Endothelial cell of umbilical vein (primary cell): ENCODE results near the gene ZFPM1. TPM values are rescaled to one million over a fixed set of nuclear protein-coding genes. Genes with fewer than 3 reads are reported as not detected.

ENCODE experiments used
- BruUV-seq: library from RNA; stranded (reverse); fragments of 400-500 nt; replicated peaks from 2 replicates; lab custom pipeline; 2021; lab: Mats Ljungman, UMichigan
- CTCF ChIA-PET: fragments of 300-600, 350-600 bp; sonication (Branson Sonifier 250); formaldehyde crosslinking; loops from one replicate; lab custom pipeline; 2021; ENCODE audit warnings: antibody characterized with exemption, inconsistent platforms; lab: Charles Lee
- POLR2A ChIA-PET: fragments of 300-600, 350-600 bp; sonication (Branson Sonifier 250); formaldehyde crosslinking; loops from one replicate; lab custom pipeline; 2021; ENCODE audit warnings: antibody characterized with exemption, inconsistent platforms; lab: Charles Lee
- DNase-seq: peaks from one replicate; pipeline ENCODE4 v3.0.0-alpha.2; 2011; ENCODE audit warnings: low read depth, low spot score
- FAIRE-seq: peaks from 2 replicates; lab custom pipeline; 2011; peaks lifted over from hg19 to GRCh38; lab: Jason Lieb, UNC
- H2AFZ ChIP-seq: 2 replicates; pipeline ENCODE4 v1.6.0; 2012; ENCODE audit warnings: low read depth, low read length, control low read depth, inconsistent platforms
- H3K27ac ChIP-seq: 2 replicates; pipeline ENCODE4 v1.5.1; 2011; ENCODE audit warnings: low read depth, mild to moderate bottlenecking, control low read depth, low read length, moderate library complexity; ENCODE audit not compliant: insufficient read depth
- H3K27me3 ChIP-seq, 2 experiments: 2 replicates each; pipeline versions ENCODE4 v1.6.0 to v1.6.1; 2011; ENCODE audit warnings: low read length in 2 of 2, mixed read lengths in 1 of 2; ENCODE audit not compliant: control insufficient read depth in 2 of 2, insufficient read depth in 2 of 2
- H3K36me3 ChIP-seq, 2 experiments: 2 replicates in 1 of 2; 3 replicates in 1 of 2; pipeline ENCODE4 v1.5.1; 2011; ENCODE audit warnings: low read length in 2 of 2, mild to moderate bottlenecking in 1 of 2, moderate library complexity in 1 of 2; ENCODE audit not compliant: control insufficient read depth in 2 of 2, insufficient read depth in 2 of 2; ENCODE audit errors: extremely low read depth in 1 of 2
- H3K4me1 ChIP-seq: 3 replicates; pipeline ENCODE4 v1.5.1; 2011; ENCODE audit warnings: mild to moderate bottlenecking, low read length; ENCODE audit not compliant: control insufficient read depth, insufficient read depth; ENCODE audit errors: extremely low read depth
- H3K4me2 ChIP-seq: 2 replicates; pipeline ENCODE4 v1.6.1; 2011; ENCODE audit warnings: low read length, control low read depth, mixed read lengths; ENCODE audit not compliant: insufficient read depth
- H3K4me3 ChIP-seq, 3 experiments: fragments of 200-600 bp in 1 of 3; sonication (generic), shearing (Covaris generic) in 1 of 3; replicated peaks in 1 of 3; 2 replicates each; pipeline ENCODE4 v1.5.1; 2011 to 2016; ENCODE audit warnings: control low read depth in 3 of 3, low read length in 3 of 3, mild to moderate bottlenecking in 2 of 3, inconsistent platforms in 1 of 3, low read depth in 1 of 3, moderate library complexity in 1 of 3; ENCODE audit not compliant: insufficient read depth in 1 of 3
- H3K79me2 ChIP-seq: 2 replicates; pipeline ENCODE4 v1.6.0; 2012; ENCODE audit warnings: low read length, inconsistent platforms; ENCODE audit not compliant: control insufficient read depth, insufficient read depth
- H3K9ac ChIP-seq: replicated peaks from 2 replicates; pipeline ENCODE3; 2011; ENCODE audit warnings: low read length, control low read depth; ENCODE audit not compliant: insufficient read depth; ENCODE audit errors: extremely low read depth
- H3K9me1 ChIP-seq: replicated peaks from 3 replicates; pipeline ENCODE4 v1.6.0; 2011; ENCODE audit warnings: mild to moderate bottlenecking, low read length; ENCODE audit not compliant: control insufficient read depth, insufficient read depth; ENCODE audit errors: extremely low read depth
- H3K9me3 ChIP-seq: replicated peaks from 2 replicates; pipeline ENCODE4 v1.5.1; 2012; ENCODE audit warnings: low read length, inconsistent platforms; ENCODE audit not compliant: control insufficient read depth, insufficient read depth
- H4K20me1 ChIP-seq: replicated peaks from 2 replicates; pipeline ENCODE3; 2011; ENCODE audit warnings: mild to moderate bottlenecking, low read length; ENCODE audit not compliant: control insufficient read depth, insufficient read depth; ENCODE audit errors: extremely low read depth
- EZH2 ChIP-seq: IDR thresholded peaks from 2 replicates; pipeline ENCODE4 v1.6.1; 2012; ENCODE audit warnings: borderline replicate concordance, low read depth, mild to moderate bottlenecking, moderate library complexity, low read length, inconsistent platforms; ENCODE audit not compliant: severe bottlenecking
- FOS ChIP-seq: IDR thresholded peaks from 2 replicates; pipeline ENCODE4 v1.6.1; 2011; ENCODE audit warnings: mild to moderate bottlenecking, low read length, moderate library complexity, borderline replicate concordance; ENCODE audit not compliant: insufficient read depth
- GATA2 ChIP-seq: IDR thresholded peaks from 2 replicates; pipeline ENCODE4 v1.7.0; 2011; ENCODE audit warnings: low read depth, mild to moderate bottlenecking, moderate library complexity, mixed read lengths, low read length; ENCODE audit not compliant: insufficient read length, insufficient read depth
- JUN ChIP-seq: IDR thresholded peaks from 2 replicates; pipeline ENCODE4 v1.6.1; 2011; ENCODE audit warnings: borderline replicate concordance, low read depth; ENCODE audit not compliant: insufficient read length, insufficient read depth
- MYC ChIP-seq: IDR thresholded peaks from one replicate; pipeline ENCODE4 v1.6.1; 2011; ENCODE audit warnings: mild to moderate bottlenecking, low read depth, low read length
- POLR2A ChIP-seq: IDR thresholded peaks from 2 replicates; pipeline ENCODE4 v1.6.1; 2012; ENCODE audit warnings: low read depth, mild to moderate bottlenecking, control low read depth, low read length
- POLR2AphosphoS5 ChIP-seq: IDR thresholded peaks from 2 replicates; pipeline ENCODE4 v1.6.1; 2012; ENCODE audit warnings: low read depth, mild to moderate bottlenecking, control low read depth, low read length, moderate library complexity; ENCODE audit not compliant: insufficient read depth
- dilution Hi-C: fragments of 300-500 bp; cut with MboI; formaldehyde crosslinking; loops from one replicate; pipeline ENCODE4 v1.15.0; 2019; ENCODE audit warnings: low sequenced_read_pairs; ENCODE audit not compliant: extremely low pct_ligation_motif_present
- intact Hi-C: fragments of 100-400 bp; cut with micrococcal nuclease; formaldehyde crosslinking; loops from one replicate; pipeline ENCODE4 v1.10.0; 2022
- polyA plus RNA-seq, 4 experiments: library from polyadenylated mRNA; depleted of rRNA in 3 of 4; stranded (reverse) in 3 of 4; unstranded in 1 of 4; fragments of >200 nt; gene quantifications; 2 replicates each; pipeline versions ENCODE4 v1.2.1 to v1.2.3, GENCODE V29; 2011 to 2012; ENCODE audit warnings: missing spikeins in 1 of 4
- total RNA-seq: library from RNA; stranded (reverse); gene quantifications from 2 replicates; pipeline ENCODE4 v1.2.3, GENCODE V29; 2021
- TF ChIP-seq, protein P1 (sequence below): IDR thresholded peaks from 2 replicates; pipeline ENCODE4 v1.6.1; 2011; ENCODE audit not compliant: insufficient read depth, insufficient read length
- TF ChIP-seq, protein P2 (sequence below), 2 donors: IDR thresholded peaks; 1 replicate in 1 of 2; 2 replicates in 1 of 2; pipeline ENCODE4 v1.5.1; 2011; ENCODE audit warnings: low read length in 2 of 2, mild to moderate bottlenecking in 2 of 2, moderate library complexity in 2 of 2, control low read depth in 1 of 2, inconsistent platforms in 1 of 2, low read depth in 1 of 2; ENCODE audit not compliant: insufficient read depth in 1 of 2; ENCODE audit errors: extremely low read depth in 1 of 2

The ZFPM1 gene
- total and polyA plus RNA-seq, 2 donors (not counting 3 experiments of a cell fraction or from before 2014, with no cell fraction given) = 0.37 to 7.5 TPM

DNA sequence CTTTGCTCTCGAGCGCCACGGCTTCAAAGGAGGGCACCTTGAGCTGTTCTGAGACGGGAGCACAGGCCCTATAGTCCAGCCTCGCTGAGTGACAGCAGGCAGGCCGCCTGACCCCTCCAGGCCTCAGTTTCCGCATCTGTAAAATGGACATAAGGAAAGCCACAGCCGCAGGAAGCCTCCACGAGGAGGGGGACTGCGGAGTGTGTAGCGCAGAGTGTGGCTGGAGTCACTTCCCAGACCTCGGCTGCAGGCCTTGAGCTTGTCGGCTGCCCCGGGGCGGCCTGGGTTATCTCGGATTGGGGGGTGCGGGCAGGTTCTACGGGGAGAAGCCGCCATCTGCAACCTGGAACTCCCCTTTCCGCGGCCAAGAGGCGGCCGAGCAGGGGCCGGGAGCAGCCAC is 40.8 kb downstream of the ZFPM1 start:
- POLR2A ChIA-PET = interaction anchor here (1.3 kb wide), 1 partner anchor 19 kb away, joined by 3 read pairs; no protein-coding TSS in a partner anchor
- Histone ChIP-seq H3K27me3 (no peaks in the 10 kb centered on the region), H3K9me3 (no peaks in the 10 kb centered on the region), H2AFZ (no peak overlapping the region), H3K36me3 (no peaks in the 10 kb centered on the region), H4K20me1 (no peaks in the 10 kb centered on the region), H3K27ac (no peak overlapping the region), H3K4me3 (no peak overlapping the region), H3K9ac (no peak overlapping the region), H3K79me2 (no peaks in the 10 kb centered on the region), H3K9me1 (no peaks in the 10 kb centered on the region), H3K4me2 (no peak overlapping the region), H3K4me1 (no peaks in the 10 kb centered on the region)
- intact Hi-C loops = no loop called here
- DNase-seq (no peak), FAIRE-seq (no peak)
- dilution Hi-C loops = no loop called here
- no peak for TF ChIP-seq JUN
- TF ChIP-seq EZH2 = no peak
- TF ChIP-seq, protein P1, sequence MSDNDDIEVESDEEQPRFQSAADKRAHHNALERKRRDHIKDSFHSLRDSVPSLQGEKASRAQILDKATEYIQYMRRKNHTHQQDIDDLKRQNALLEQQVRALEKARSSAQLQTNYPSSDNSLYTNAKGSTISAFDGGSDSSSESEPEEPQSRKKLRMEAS = no peak
- TF ChIP-seq FOS = no peak
- no peak for TF ChIP-seq MYC
- no TSS peak for BruUV-seq
- CTCF ChIA-PET = interaction anchor here (1.0 kb wide), 1 partner anchor 10 kb away, joined by 3 read pairs; no protein-coding TSS in a partner anchor

DNA sequence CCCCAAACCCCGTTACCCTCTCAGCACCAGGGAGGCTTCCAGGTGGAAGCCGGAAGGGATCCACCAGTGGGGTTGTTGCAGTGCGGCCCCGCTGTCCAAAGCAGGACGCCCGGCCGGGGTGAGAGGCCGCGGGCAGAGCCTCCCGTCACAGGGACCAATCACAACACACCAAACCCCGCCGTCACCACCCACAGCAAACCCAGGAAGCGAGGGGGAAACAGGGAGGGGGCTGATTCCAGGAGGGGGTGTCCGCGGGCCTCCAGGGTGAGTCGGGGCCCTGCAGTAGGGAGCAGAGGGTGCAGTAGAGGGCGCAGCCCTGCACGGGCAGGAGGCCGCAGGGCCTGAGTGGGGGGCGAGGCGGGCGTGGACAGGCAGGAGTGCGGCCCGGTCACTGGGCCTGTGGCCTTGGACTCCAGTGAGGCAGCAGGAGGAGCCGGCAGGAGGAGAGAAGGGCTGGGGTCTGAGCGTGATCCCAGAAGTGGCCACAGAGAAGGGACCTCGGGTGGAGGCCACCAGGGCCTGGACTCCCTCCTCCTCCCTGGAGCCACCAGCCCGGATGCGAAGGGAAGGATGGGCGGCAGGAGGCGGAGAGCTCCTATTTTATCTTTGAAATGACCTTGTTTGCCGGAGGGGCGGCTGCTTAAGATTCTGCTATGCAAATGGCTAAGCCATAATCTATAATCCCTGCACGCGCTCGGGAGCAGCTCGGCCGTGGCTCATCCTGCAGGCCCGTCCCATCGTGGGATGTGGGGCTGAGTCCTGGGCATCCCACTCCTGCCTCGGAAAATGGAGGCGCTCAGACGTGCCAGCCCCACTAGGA is 41.5 kb downstream of the ZFPM1 start:
- DNase-seq (no peak), FAIRE-seq (no peak)
- dilution Hi-C loops = no loop called here
- ChIA-PET POLR2A (interaction anchor here (1.3 kb wide), 1 partner anchor 19 kb away, joined by 3 read pairs; no protein-coding TSS in a partner anchor), CTCF (interaction anchor here (1.0 kb wide), 1 partner anchor 10 kb away, joined by 3 read pairs; no protein-coding TSS in a partner anchor)
- Histone ChIP-seq H3K4me2 (no peak overlapping the region), H3K4me1 (peaks cover 5% of the 10 kb centered on the region), H3K27me3 (no peaks in the 10 kb centered on the region), H2AFZ (no peak overlapping the region), H3K27ac (no peak overlapping the region), H3K9me3 (no peaks in the 10 kb centered on the region), H3K79me2 (no peaks in the 10 kb centered on the region), H3K36me3 (no peaks in the 10 kb centered on the region), H3K4me3 (no peak overlapping the region), H3K9me1 (no peaks in the 10 kb centered on the region), H4K20me1 (no peaks in the 10 kb centered on the region), H3K9ac (no peak overlapping the region)
- TF ChIP-seq FOS (no peak), POLR2AphosphoS5 (no peak), MYC (no peak), GATA2 (no peak), JUN (no peak), POLR2A (no peak), EZH2 (no peak)
- TF ChIP-seq, protein P1 = no peak
- TF ChIP-seq, protein P2, sequence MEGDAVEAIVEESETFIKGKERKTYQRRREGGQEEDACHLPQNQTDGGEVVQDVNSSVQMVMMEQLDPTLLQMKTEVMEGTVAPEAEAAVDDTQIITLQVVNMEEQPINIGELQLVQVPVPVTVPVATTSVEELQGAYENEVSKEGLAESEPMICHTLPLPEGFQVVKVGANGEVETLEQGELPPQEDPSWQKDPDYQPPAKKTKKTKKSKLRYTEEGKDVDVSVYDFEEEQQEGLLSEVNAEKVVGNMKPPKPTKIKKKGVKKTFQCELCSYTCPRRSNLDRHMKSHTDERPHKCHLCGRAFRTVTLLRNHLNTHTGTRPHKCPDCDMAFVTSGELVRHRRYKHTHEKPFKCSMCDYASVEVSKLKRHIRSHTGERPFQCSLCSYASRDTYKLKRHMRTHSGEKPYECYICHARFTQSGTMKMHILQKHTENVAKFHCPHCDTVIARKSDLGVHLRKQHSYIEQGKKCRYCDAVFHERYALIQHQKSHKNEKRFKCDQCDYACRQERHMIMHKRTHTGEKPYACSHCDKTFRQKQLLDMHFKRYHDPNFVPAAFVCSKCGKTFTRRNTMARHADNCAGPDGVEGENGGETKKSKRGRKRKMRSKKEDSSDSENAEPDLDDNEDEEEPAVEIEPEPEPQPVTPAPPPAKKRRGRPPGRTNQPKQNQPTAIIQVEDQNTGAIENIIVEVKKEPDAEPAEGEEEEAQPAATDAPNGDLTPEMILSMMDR (IDR thresholded peaks at IDR 0.05; ENCODE audit: extremely low read depth in 1 of 2, insufficient read depth in 1 of 2, low read depth in 1 of 2, low read length in 2 of 2) = no peak
- no TSS peak for BruUV-seq
- intact Hi-C loops = no loop called here
